Measurements from ENCODE around the gene SLC15A3. TPM values are rescaled to one million over a fixed set of nuclear protein-coding genes. Genes with fewer than 3 reads are reported as not detected.

The SLC15A3 gene
- polyA plus RNA-seq, 1 of the 3 experiments (the other 2 are of a cell fraction): not detected

DNA sequence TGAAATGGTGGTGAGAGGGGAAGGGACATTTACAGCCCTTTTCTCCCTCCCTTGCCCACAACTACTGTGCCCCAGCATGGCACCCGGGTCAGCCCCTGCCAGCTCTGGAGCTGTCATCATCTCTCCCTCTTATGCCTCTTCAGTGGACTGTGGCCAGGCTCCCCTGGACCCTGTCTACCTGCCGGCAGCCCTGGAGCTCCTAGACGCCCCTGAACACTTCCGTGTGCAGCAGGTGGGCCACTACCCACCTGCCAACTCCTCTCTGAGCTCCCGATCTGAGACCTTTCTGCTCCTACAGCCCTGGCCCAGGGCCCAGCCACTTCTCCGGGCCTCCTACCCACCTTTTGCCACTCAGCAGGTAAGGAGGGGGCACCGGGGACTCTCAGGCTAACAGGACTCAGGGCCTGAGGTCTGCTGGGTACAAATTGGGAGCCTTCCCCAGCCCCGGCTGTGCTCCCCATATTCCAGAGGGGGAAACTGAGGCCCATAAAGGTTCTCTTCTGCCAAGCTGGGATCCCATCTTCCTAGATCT is 24.8 kb downstream of the SLC15A3 start:
- H3K27me3 ChIP-seq (ENCODE audit: insufficient read depth): no peaks in the 10 kb centered on the region
- H3K4me3 ChIP-seq (ENCODE audit: low read depth in 2 of 2, low read length in 1 of 2): no peak overlapping the region
- H2AFZ ChIP-seq (ENCODE audit: low read depth): no peak overlapping the region
- H3K36me3 ChIP-seq (replicated peaks in 1 of 2; ENCODE audit: control insufficient read depth in 1 of 2, insufficient read depth in 2 of 2, low read length in 1 of 2): peaks cover 0 to 42% of the 10 kb centered on the region in 2 experiments
- ChIA-PET CTCF (interaction anchor here (0.7 to 1.9 kb wide), 4 partner anchors 11 to 199 kb away, joined by 3 to 6 read pairs (median 3); no protein-coding TSS in a partner anchor), POLR2A (no interaction called here)
- TF ChIP-seq MAX (IDR thresholded peaks at IDR 0.05; ENCODE audit: low read depth) (no peak), EZH2phosphoT487 (IDR thresholded peaks at IDR 0.05; ENCODE audit: borderline replicate concordance, low read depth) (no peak), PBX3 (IDR thresholded peaks at IDR 0.05) (no peak), FOSL2 (IDR thresholded peaks at IDR 0.05; ENCODE audit: borderline replicate concordance, low read depth) (no peak), POLR2AphosphoS5 (IDR thresholded peaks at IDR 0.05; ENCODE audit: low read depth, low read length) (no peak), TCF12 (IDR thresholded peaks at IDR 0.05) (no peak), JUND (IDR thresholded peaks at IDR 0.05) (no peak), RXRA (IDR thresholded peaks at IDR 0.05; ENCODE audit: borderline replicate concordance, low read depth) (no peak)
- DNase-seq: no peak
- H3K27ac ChIP-seq (ENCODE audit: low read depth in 2 of 2, low read length in 1 of 2): no peak overlapping the region
- peaks cover 0 to 28% of the 10 kb centered on the region in 2 experiments; a peak in 3 of 4 replicates for H3K4me1 ChIP-seq (ENCODE audit: control insufficient read depth in 1 of 2, insufficient read depth in 2 of 2, low read depth in 1 of 2, low read length in 1 of 2)
- no peaks in the 10 kb centered on the region for H4K20me1 ChIP-seq (ENCODE audit: insufficient read depth)
- no peaks in the 10 kb centered on the region for H3K9me2 ChIP-seq
- no peaks in the 10 kb centered on the region; the same call in 1 of the 2 replicates for H3K79me2 ChIP-seq (ENCODE audit: insufficient read depth)
- H3K9me3 ChIP-seq: no peaks in the 10 kb centered on the region
- H3K9ac ChIP-seq: no peak overlapping the region
- H3F3A ChIP-seq (replicated peaks; ENCODE audit: insufficient read depth): no peaks in the 10 kb centered on the region
- no peak overlapping the region for H3K4me2 ChIP-seq
- 76% methylated on average over 5 of the region's 8 CpGs for WGBS (ENCODE audit: low lambda C conversion rate)

DNA sequence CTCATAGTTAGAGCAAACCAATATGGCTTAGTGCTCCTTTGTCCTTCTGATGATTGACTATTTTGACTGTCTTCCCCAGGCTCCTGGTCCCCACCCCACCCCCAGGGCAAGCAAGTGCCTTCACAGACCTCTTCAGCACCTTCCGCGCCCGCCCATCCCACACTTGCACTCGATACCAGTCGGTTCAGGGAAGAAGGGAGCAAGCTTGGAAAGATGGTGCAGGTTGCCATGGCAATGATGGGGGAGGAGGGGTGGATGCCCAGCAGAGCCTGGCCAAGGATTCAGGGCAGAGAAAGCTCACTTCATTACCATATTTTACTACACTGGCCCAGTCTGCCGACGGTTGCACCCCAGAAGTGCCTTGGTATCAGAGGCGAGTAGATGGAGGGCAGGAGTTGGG is 25.5 kb downstream of the SLC15A3 start:
- Histone ChIP-seq H2AFZ (ENCODE audit: low read depth) (no peak overlapping the region), H3K27me3 (ENCODE audit: insufficient read depth) (no peaks in the 10 kb centered on the region), H3K4me3 (ENCODE audit: low read depth in 2 of 2, low read length in 1 of 2) (no peak overlapping the region), H3F3A (replicated peaks; ENCODE audit: insufficient read depth) (no peaks in the 10 kb centered on the region), H3K9me3 (no peaks in the 10 kb centered on the region), H3K79me2 (ENCODE audit: insufficient read depth) (no peaks in the 10 kb centered on the region; the same call in 1 of the 2 replicates), H3K9ac (no peak overlapping the region), H3K27ac (ENCODE audit: low read depth in 2 of 2, low read length in 1 of 2) (no peak overlapping the region), H3K4me1 (ENCODE audit: control insufficient read depth in 1 of 2, insufficient read depth in 2 of 2, low read depth in 1 of 2, low read length in 1 of 2) (peaks cover 0 to 28% of the 10 kb centered on the region in 2 experiments; a peak in 3 of 4 replicates), H3K36me3 (replicated peaks in 1 of 2; ENCODE audit: control insufficient read depth in 1 of 2, insufficient read depth in 2 of 2, low read length in 1 of 2) (peaks cover 0 to 42% of the 10 kb centered on the region in 2 experiments), H4K20me1 (ENCODE audit: insufficient read depth) (no peaks in the 10 kb centered on the region), H3K4me2 (no peak overlapping the region), H3K9me2 (no peaks in the 10 kb centered on the region)
- CTCF ChIA-PET: interaction anchor here (0.9 to 1.9 kb wide), 3 partner anchors 10 to 43 kb away, joined by 3 to 6 read pairs (median 3); no protein-coding TSS in a partner anchor
- no peak for TF ChIP-seq YY1 (IDR thresholded peaks at IDR 0.05; ENCODE audit: low read depth)
- no peak for TF ChIP-seq ELF1 (IDR thresholded peaks at IDR 0.05)
- TF ChIP-seq TEAD4 (IDR thresholded peaks at IDR 0.05; ENCODE audit: borderline replicate concordance, insufficient read depth): no peak
- TF ChIP-seq EZH2phosphoT487 (IDR thresholded peaks at IDR 0.05; ENCODE audit: borderline replicate concordance, low read depth): no peak
- TF ChIP-seq, protein P1, sequence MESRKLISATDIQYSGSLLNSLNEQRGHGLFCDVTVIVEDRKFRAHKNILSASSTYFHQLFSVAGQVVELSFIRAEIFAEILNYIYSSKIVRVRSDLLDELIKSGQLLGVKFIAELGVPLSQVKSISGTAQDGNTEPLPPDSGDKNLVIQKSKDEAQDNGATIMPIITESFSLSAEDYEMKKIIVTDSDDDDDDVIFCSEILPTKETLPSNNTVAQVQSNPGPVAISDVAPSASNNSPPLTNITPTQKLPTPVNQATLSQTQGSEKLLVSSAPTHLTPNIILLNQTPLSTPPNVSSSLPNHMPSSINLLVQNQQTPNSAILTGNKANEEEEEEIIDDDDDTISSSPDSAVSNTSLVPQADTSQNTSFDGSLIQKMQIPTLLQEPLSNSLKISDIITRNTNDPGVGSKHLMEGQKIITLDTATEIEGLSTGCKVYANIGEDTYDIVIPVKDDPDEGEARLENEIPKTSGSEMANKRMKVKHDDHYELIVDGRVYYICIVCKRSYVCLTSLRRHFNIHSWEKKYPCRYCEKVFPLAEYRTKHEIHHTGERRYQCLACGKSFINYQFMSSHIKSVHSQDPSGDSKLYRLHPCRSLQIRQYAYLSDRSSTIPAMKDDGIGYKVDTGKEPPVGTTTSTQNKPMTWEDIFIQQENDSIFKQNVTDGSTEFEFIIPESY (IDR thresholded peaks at IDR 0.05; ENCODE audit: borderline replicate concordance, low read depth): no peak
- TF ChIP-seq SIN3A (IDR thresholded peaks at IDR 0.05; ENCODE audit: borderline replicate concordance, low read depth, low read length): no peak
- TF ChIP-seq, protein P2, sequence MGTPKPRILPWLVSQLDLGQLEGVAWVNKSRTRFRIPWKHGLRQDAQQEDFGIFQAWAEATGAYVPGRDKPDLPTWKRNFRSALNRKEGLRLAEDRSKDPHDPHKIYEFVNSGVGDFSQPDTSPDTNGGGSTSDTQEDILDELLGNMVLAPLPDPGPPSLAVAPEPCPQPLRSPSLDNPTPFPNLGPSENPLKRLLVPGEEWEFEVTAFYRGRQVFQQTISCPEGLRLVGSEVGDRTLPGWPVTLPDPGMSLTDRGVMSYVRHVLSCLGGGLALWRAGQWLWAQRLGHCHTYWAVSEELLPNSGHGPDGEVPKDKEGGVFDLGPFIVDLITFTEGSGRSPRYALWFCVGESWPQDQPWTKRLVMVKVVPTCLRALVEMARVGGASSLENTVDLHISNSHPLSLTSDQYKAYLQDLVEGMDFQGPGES (IDR thresholded peaks at IDR 0.05; ENCODE audit: low read depth, low read length): no peak
- peak; percentile 45 for DNase-seq
- POLR2A ChIA-PET: no interaction called here
- 98% methylated on average over 8 of the region's 8 CpGs for WGBS (ENCODE audit: low lambda C conversion rate)

Data from SK-N-SH (cell line).